OCI-LY1 (cell line): Measurements from ENCODE around the gene ZDHHC16.

Experiments
- H2AFZ ChIP-seq: fragments of 200-600 bp; sonication (generic), shearing (Covaris generic); 2 replicates; pipeline ENCODE4 v1.6.0; 2014; ENCODE audit warnings: antibody characterized with exemption, mild to moderate bottlenecking, low read length
- H3F3A ChIP-seq: fragments of 200-600 bp; sonication (generic), shearing (Covaris generic); 2 replicates; pipeline ENCODE4 v1.6.0; 2014; ENCODE audit warnings: mild to moderate bottlenecking, antibody characterized with exemption, low read length, moderate library complexity; ENCODE audit not compliant: insufficient read depth
- H3K27ac ChIP-seq: fragments of 200-600 bp; sonication (generic); 2 replicates; pipeline ENCODE4 v1.5.1; 2014; ENCODE audit warnings: low read length, mixed run types, mild to moderate bottlenecking, low read depth; ENCODE audit not compliant: poor library complexity, severe bottlenecking
- H3K27me3 ChIP-seq: fragments of 200-600 bp; sonication (generic); 2 replicates; pipeline ENCODE4 v1.6.0; 2014; ENCODE audit warnings: antibody characterized with exemption, mild to moderate bottlenecking, low read length, moderate library complexity; ENCODE audit not compliant: insufficient read depth
- H3K36me3 ChIP-seq: fragments of 200-600 bp; sonication (generic); 2 replicates; pipeline ENCODE4 v1.6.1; 2014; ENCODE audit warnings: mild to moderate bottlenecking, antibody characterized with exemption, low read length, moderate library complexity, mixed read lengths; ENCODE audit not compliant: insufficient read depth
- H3K4me1 ChIP-seq: fragments of 200-600 bp; sonication (generic); 2 replicates; pipeline ENCODE4 v1.5.1; 2014; ENCODE audit warnings: mild to moderate bottlenecking, low read length, moderate library complexity; ENCODE audit not compliant: insufficient read depth, severe bottlenecking
- H3K4me2 ChIP-seq: fragments of 200-600 bp; sonication (generic), shearing (Covaris generic); 2 replicates; pipeline ENCODE4 v1.6.1; 2014; ENCODE audit warnings: low read length
- H3K4me3 ChIP-seq: fragments of 200-600 bp; sonication (generic); 2 replicates; pipeline ENCODE4 v1.5.1; 2014; ENCODE audit warnings: low read length, low read depth, mild to moderate bottlenecking, mixed read lengths; ENCODE audit not compliant: poor library complexity, severe bottlenecking
- H3K79me2 ChIP-seq: fragments of 200-600 bp; shearing (Covaris generic); 2 replicates; pipeline ENCODE4 v1.6.1; 2016; ENCODE audit warnings: mixed run types, low read length, mixed read lengths; ENCODE audit not compliant: insufficient read depth
- H3K9ac ChIP-seq: fragments of 200-600 bp; sonication (generic), shearing (Covaris generic); 2 replicates; pipeline ENCODE4 v1.6.1; 2014; ENCODE audit warnings: mild to moderate bottlenecking, low read length, mixed read lengths
- H3K9me2 ChIP-seq: fragments of 200-600 bp; sonication (generic), shearing (Covaris generic); 2 replicates; pipeline ENCODE4 v1.6.1; 2014; ENCODE audit warnings: low read depth, mild to moderate bottlenecking, low read length, mixed read lengths
- H3K9me3 ChIP-seq: fragments of 200-600 bp; shearing (Covaris generic); 2 replicates; pipeline ENCODE4 v1.6.1; 2014; ENCODE audit warnings: low read length, mixed read lengths
- H4K20me1 ChIP-seq: fragments of 200-600 bp; sonication (generic), shearing (Covaris generic); 2 replicates; pipeline ENCODE4 v1.6.0; 2016; ENCODE audit warnings: mild to moderate bottlenecking, low read length; ENCODE audit not compliant: insufficient read depth
- CTCF ChIP-seq: fragments of 200-600 bp; sonication (generic), shearing (Covaris generic); IDR thresholded peaks from 2 replicates; pipeline ENCODE4 v1.5.1; 2017; ENCODE audit warnings: mild to moderate bottlenecking, antibody characterized with exemption, low read length, moderate library complexity, mixed read lengths
- EZH2 ChIP-seq: fragments of 200-600 bp; sonication (generic), shearing (Covaris generic); IDR thresholded peaks from 2 replicates; pipeline ENCODE4 v1.8.0; 2017; ENCODE audit warnings: borderline replicate concordance, mixed run types, mild to moderate bottlenecking, antibody characterized with exemption, low read length, moderate library complexity, mixed read lengths

Gene ZDHHC16

GRCh38 chr10:97407211-97407951 is 38.6 kb upstream of the ZDHHC16 start:
- H3K36me3 ChIP-seq: no peaks in the 10 kb centered on the region
- TF ChIP-seq CTCF (peak; percentile 69; the same call in 1 of the 2 replicates), EZH2 (no peak)
- no peaks in the 10 kb centered on the region for H3K27me3 ChIP-seq
- H3K79me2 ChIP-seq: no peaks in the 10 kb centered on the region
- no peak overlapping the region for H3K27ac ChIP-seq
- H3F3A ChIP-seq: no peaks in the 10 kb centered on the region
- H2AFZ ChIP-seq: no peak overlapping the region
- no peak overlapping the region for H3K4me3 ChIP-seq
- H3K4me2 ChIP-seq: peak overlapping the region; percentile 64
- H3K9me3 ChIP-seq: no peaks in the 10 kb centered on the region
- peaks cover 6% of the 10 kb centered on the region for H3K4me1 ChIP-seq
- no peaks in the 10 kb centered on the region for H4K20me1 ChIP-seq
- H3K9ac ChIP-seq: no peak overlapping the region
- H3K9me2 ChIP-seq: no peaks in the 10 kb centered on the region

- Histone ChIP-seq H3K27me3 (no peaks in the 10 kb centered on the region), H3K79me2 (no peaks in the 10 kb centered on the region), H3F3A (no peaks in the 10 kb centered on the region), H3K4me2 (no peak overlapping the region), H3K9me3 (no peaks in the 10 kb centered on the region), H4K20me1 (no peaks in the 10 kb centered on the region), H3K9me2 (no peaks in the 10 kb centered on the region), H2AFZ (no peak overlapping the region), H3K27ac (no peak overlapping the region), H3K4me1 (peaks cover 6% of the 10 kb centered on the region), H3K9ac (no peak overlapping the region), H3K4me3 (no peak overlapping the region), H3K36me3 (no peaks in the 10 kb centered on the region)
- TF ChIP-seq EZH2: no peak
- TF ChIP-seq CTCF: no peak
These were observed 38.1 kb upstream of the ZDHHC16 start for GRCh38 chr10:97407952-97408248.

- no peaks in the 10 kb centered on the region for H3K79me2 ChIP-seq
- H3F3A ChIP-seq: no peaks in the 10 kb centered on the region
- H3K27ac ChIP-seq: no peak overlapping the region
- H3K4me2 ChIP-seq: no peak overlapping the region
- no peaks in the 10 kb centered on the region for H3K9me2 ChIP-seq
- peaks cover 6% of the 10 kb centered on the region for H3K4me1 ChIP-seq
- TF ChIP-seq EZH2 (no peak), CTCF (no peak)
- no peaks in the 10 kb centered on the region for H3K27me3 ChIP-seq
- H4K20me1 ChIP-seq: no peaks in the 10 kb centered on the region
- no peak overlapping the region for H3K4me3 ChIP-seq
- H3K9me3 ChIP-seq: no peaks in the 10 kb centered on the region
- H2AFZ ChIP-seq: no peak overlapping the region
- no peaks in the 10 kb centered on the region for H3K36me3 ChIP-seq
- no peak overlapping the region for H3K9ac ChIP-seq
These were observed 37.4 kb upstream of the ZDHHC16 start for GRCh38 chr10:97408496-97408992.
